Lung microvascular endothelial cell (primary cell): ENCODE data around the gene PBLD. TPM values are rescaled to one million over a fixed set of nuclear protein-coding genes. Genes with fewer than 3 reads are reported as not detected.
"Not testable (repeated sequence)": the region's sequence is repeated elsewhere in the genome, so short reads cannot be mapped to it uniquely, and the experiment has no call there.

Experiments
- DNase-seq, 2 donors: peaks; one replicate each; pipeline versions ENCODE4 v3.0.0 to v3.0.0-alpha.2; 2010; ENCODE audit warnings: low read depth in 2 of 2
- total RNA-seq: library from RNA; depleted of rRNA; stranded (reverse); fragments of >200 nt; gene quantifications from 2 replicates; pipeline ENCODE4 v1.2.1, GENCODE V29; 2014

PBLD gene
- total RNA-seq, 1 donor from 2014 or later: 3.2 TPM

GRCh38 chr10:68331455-68332258 is 1.1 kb downstream of the PBLD start, which contains the start of gene HNRNPH3:
Gene HNRNPH3, plus strand, starts transcription at chr10:68332064. Its CDS starts 5,158 bp downstream, at chr10:68337222.
- peak; percentile 98 to 99 for DNase-seq

- no peak for DNase-seq
These were observed 1.8 kb downstream of the PBLD start for GRCh38 chr10:68330852-68331454.

GRCh38 chr10:68329506-68329861 is 3.2 kb downstream of the PBLD start:
- no peak for DNase-seq

GRCh38 chr10:68327889-68328786 is 4.6 kb downstream of the PBLD start:
- peak; percentile 8 to 88 for DNase-seq

- not testable (repeated sequence) for DNase-seq
These were observed 8.3 kb downstream of the PBLD start for GRCh38 chr10:68324396-68324795.

GRCh38 chr10:68318331-68319059 is 14.2 kb downstream of the PBLD start:
- DNase-seq: no peak

- DNase-seq: no peak
These were observed 17.1 kb downstream of the PBLD start for GRCh38 chr10:68315582-68315981.

- DNase-seq: not testable (repeated sequence)
These were observed 17.8 kb downstream of the PBLD start for GRCh38 chr10:68314930-68315329.

- DNase-seq: no peak
These were observed 22.2 kb downstream of the PBLD start for GRCh38 chr10:68310531-68310930.

GRCh38 chr10:68305854-68306253 is 26.9 kb downstream of the PBLD start:
- no peak for DNase-seq

- no peak for DNase-seq
These were observed 28.8 kb downstream of the PBLD start for GRCh38 chr10:68303849-68304412.

GRCh38 chr10:68302871-68303270 is 29.9 kb downstream of the PBLD start:
- no peak for DNase-seq

GRCh38 chr10:68302503-68302823 is 30.3 kb downstream of the PBLD start:
- DNase-seq: no peak

- DNase-seq: peak; percentile 63 to 77
These were observed 30.8 kb downstream of the PBLD start for GRCh38 chr10:68301790-68302502.

GRCh38 chr10:68301301-68301700 is 31.4 kb downstream of the PBLD start:
- DNase-seq: no peak

GRCh38 chr10:68296843-68297663 is 35.7 kb downstream of the PBLD start:
- DNase-seq: no peak

- no peak for DNase-seq
These were observed 42.0 kb downstream of the PBLD start for GRCh38 chr10:68290736-68291135.

- no peak for DNase-seq
These were observed 44.0 kb downstream of the PBLD start for GRCh38 chr10:68288717-68289116.
